Common myeloid progenitor, CD34-positive (primary cell): ENCODE measurements around the gene C16orf46.

Experiments
- CTCF ChIA-PET: fragments of 350-600 bp; sonication (Branson Sonifier 250); formaldehyde crosslinking; loops from one replicate; lab custom pipeline; 2021; ENCODE audit warnings: antibody characterized with exemption; lab: Charles Lee
- POLR2A ChIA-PET: fragments of 350-600 bp; sonication (Branson Sonifier 250); formaldehyde crosslinking; loops from one replicate; lab custom pipeline; 2021; ENCODE audit warnings: antibody characterized with exemption; lab: Charles Lee
- DNase-seq, 3 donors: peaks; one replicate each; pipeline versions ENCODE4 v3.0.0 to v3.0.0-alpha.2; 2013
- H3K27ac ChIP-seq, 2 experiments: 1 replicate in 1 of 2; 2 replicates in 1 of 2; pipeline ENCODE4 v1.7.0; 2013; ENCODE audit warnings: inconsistent platforms in 2 of 2, low read length in 2 of 2, mild to moderate bottlenecking in 2 of 2, low read depth in 1 of 2, moderate library complexity in 1 of 2; ENCODE audit not compliant: severe bottlenecking in 2 of 2, insufficient read depth in 1 of 2, poor library complexity in 1 of 2
- H3K27me3 ChIP-seq, 5 experiments: replicated peaks in 2 of 5; 1 replicate in 3 of 5; 2 replicates in 2 of 5; pipeline versions ENCODE4 v1.6.1 to v1.7.0; 2013; ENCODE audit warnings: low read length in 4 of 5, mild to moderate bottlenecking in 2 of 5, moderate library complexity in 2 of 5, inconsistent platforms in 1 of 5; ENCODE audit not compliant: insufficient read depth in 5 of 5, control insufficient read depth in 4 of 5
- H3K36me3 ChIP-seq, 4 experiments: 1 replicate in 2 of 4; 2 replicates in 2 of 4; pipeline versions ENCODE4 v1.6.1 to v1.7.0; 2013; ENCODE audit warnings: low read length in 3 of 4, control low read depth in 1 of 4, mild to moderate bottlenecking in 1 of 4; ENCODE audit not compliant: control insufficient read depth in 4 of 4, insufficient read depth in 4 of 4
- H3K4me1 ChIP-seq, 4 experiments: 1 replicate in 3 of 4; 2 replicates in 1 of 4; pipeline versions ENCODE4 v1.6.1 to v1.7.1; 2013; ENCODE audit warnings: low read length in 3 of 4, mild to moderate bottlenecking in 3 of 4, control low read depth in 1 of 4, inconsistent platforms in 1 of 4, moderate library complexity in 1 of 4; ENCODE audit not compliant: control insufficient read depth in 4 of 4, insufficient read depth in 4 of 4; ENCODE audit errors: control extremely low read depth in 1 of 4
- H3K4me3 ChIP-seq, 7 experiments: 1 replicate in 4 of 7; 2 replicates in 3 of 7; pipeline versions ENCODE4 v1.5.1 to v1.7.0; 2013; ENCODE audit warnings: mild to moderate bottlenecking in 7 of 7, low read length in 6 of 7, moderate library complexity in 6 of 7, inconsistent platforms in 2 of 7, low read depth in 2 of 7, control low read depth in 1 of 7; ENCODE audit not compliant: insufficient read depth in 4 of 7, control insufficient read depth in 1 of 7; ENCODE audit errors: extremely low read depth in 1 of 7
- H3K9me3 ChIP-seq, 5 experiments: 1 replicate in 4 of 5; 2 replicates in 1 of 5; pipeline versions ENCODE4 v1.6.1 to v1.7.1; 2013; ENCODE audit warnings: low read length in 4 of 5, mild to moderate bottlenecking in 2 of 5, inconsistent platforms in 1 of 5, low read depth in 1 of 5, moderate library complexity in 1 of 5; ENCODE audit not compliant: control insufficient read depth in 4 of 5, insufficient read depth in 2 of 5; ENCODE audit errors: control extremely low read depth in 1 of 5
- WGBS: methylation state at CpG from one replicate; pipeline ENCODE4 v1.1.5; 2013; ENCODE audit not compliant: insufficient coverage; 5-methylcytosine and 5-hydroxymethylcytosine counted together

C16orf46 gene

DNA sequence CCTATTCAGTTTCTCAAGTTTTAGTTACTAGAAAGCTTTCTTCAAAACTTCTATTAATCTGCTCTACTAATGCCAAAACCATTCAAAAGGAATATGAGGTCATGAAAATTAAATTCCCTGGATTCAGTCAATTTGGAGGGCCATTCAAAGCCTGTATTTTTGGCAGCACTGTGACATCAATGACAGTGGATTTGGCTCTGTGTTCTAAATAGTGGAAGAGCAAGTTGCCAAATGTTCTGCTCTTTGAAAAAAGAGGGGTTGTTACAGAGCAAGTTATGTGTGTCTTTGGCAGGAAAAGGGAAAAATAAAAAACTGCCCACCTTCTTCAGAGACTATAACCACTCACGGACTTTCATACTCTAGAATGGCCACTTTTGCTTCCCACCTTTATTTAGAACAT lies 3.2 kb upstream of the C16orf46 start:
- POLR2A ChIA-PET, result interaction anchor here (0.6 kb wide), 1 partner anchor 137 kb away, joined by 6 read pairs; no protein-coding TSS in a partner anchor
- Histone ChIP-seq H3K27ac (no peak overlapping the region), H3K27me3 (no peaks in the 10 kb centered on the region), H3K36me3 (peaks cover 0 to 6% (median under 1%) of the 10 kb centered on the region in 4 experiments), H3K4me3 (no peak overlapping the region), H3K4me1 (peaks cover 0 to 13% (median 10%) of the 10 kb centered on the region in 4 experiments), H3K9me3 (no peaks in the 10 kb centered on the region)
- 100% methylated on average over 1 of the region's 1 CpG for WGBS
- CTCF ChIA-PET, result interaction anchor here (1.2 kb wide), 1 partner anchor 45 kb away, joined by 3 read pairs; the partner anchor contains the start of gene ATMIN
- no peak for DNase-seq

DNA sequence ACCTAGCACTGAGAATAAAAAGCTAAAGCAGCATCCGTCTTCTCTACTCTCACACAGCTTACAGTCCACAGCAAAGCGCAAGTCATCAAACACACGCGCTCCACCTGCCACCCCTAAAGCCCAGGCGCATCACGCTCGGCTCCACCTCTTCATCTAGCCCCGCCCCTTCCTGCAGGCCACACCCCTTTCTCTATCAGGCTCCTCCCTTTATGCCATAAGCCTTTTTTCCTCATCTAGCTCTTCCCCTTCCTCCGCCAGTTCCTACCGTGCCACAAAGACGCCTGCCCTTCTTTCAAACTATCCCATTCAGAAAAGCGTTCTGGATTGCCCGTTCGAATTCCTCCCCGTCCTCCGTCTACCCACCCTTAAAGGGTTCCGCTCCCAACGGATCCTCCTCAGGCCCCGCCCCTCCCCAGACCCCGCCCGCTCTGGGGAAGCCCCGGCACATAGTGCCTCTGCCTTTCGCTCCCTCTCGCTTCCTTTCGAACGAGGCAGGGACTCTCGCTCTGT lies 417 bp downstream of the C16orf46 start:
- WGBS, result 0% methylated on average over 27 of the region's 27 CpGs
- no peaks in the 10 kb centered on the region for H3K27me3 ChIP-seq
- H3K4me3 ChIP-seq, result peak overlapping the region; percentile 66 to 90 (median 84)
- peak overlapping the region; percentile 94 to 98 for H3K27ac ChIP-seq
- CTCF ChIA-PET, result interaction anchor here (0.6 to 2.0 kb wide), 3 partner anchors 13 to 42 kb away, joined by 3 to 7 read pairs (median 5); partner anchors contain the start of gene ATMIN
- no peaks in the 10 kb centered on the region for H3K9me3 ChIP-seq
- POLR2A ChIA-PET, result interaction anchor here (1.0 kb wide), 1 partner anchor 41 kb away, joined by 3 read pairs; no protein-coding TSS in a partner anchor
- DNase-seq, result peak; percentile 89 to 96 (median 96)
- peaks cover 0 to 13% (median 10%) of the 10 kb centered on the region in 4 experiments for H3K4me1 ChIP-seq
- no peaks in the 10 kb centered on the region for H3K36me3 ChIP-seq

DNA sequence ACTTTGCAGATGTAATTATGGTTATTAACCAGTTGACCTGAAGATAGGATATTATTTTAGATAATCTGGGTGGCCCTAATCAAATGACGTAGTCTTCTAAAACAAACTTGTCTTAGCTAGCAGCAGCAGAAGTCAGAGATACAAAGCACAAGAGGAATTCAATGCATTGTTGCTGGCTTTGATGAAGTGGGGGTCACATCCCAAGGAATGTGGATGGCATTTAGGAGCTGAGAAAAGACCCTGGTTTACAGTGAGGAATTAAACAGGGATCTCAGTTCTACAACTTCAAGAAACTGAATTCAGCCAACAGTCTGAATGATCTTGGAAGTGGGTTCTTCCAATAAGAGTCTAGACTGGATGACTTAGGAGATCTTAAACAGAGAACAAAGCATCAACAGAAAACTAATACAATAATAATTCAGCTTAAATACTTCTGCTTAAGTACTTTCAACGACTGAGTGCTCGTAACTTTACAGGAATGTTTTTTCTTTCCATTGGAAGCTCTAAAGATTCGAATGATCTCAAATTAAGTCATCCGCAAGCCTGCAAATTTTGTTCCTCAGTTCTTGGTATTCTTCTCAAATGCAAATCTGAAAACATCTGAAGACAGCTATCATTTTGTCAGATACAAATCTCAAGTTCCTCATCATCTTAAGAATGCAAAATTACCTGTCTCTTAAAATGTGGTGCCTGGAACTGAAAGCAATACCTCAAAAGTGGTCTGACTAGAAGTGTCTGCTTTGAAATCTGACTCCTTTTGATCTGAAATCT lies 3.3 kb downstream of the C16orf46 start:
- ChIA-PET CTCF (interaction anchor here (0.6 to 2.1 kb wide), 5 partner anchors 10 to 262 kb away, joined by 3 to 8 read pairs (median 3); partner anchors contain the start of gene ATMIN), POLR2A (no interaction called here)
- Histone ChIP-seq H3K27ac (no peak overlapping the region), H3K4me1 (peaks cover 0 to 13% (median 10%) of the 10 kb centered on the region in 4 experiments), H3K9me3 (no peaks in the 10 kb centered on the region), H3K4me3 (no peak overlapping the region), H3K36me3 (no peaks in the 10 kb centered on the region), H3K27me3 (no peaks in the 10 kb centered on the region)
- no peak for DNase-seq
- WGBS, result 74% methylated on average over 5 of the region's 5 CpGs

DNA sequence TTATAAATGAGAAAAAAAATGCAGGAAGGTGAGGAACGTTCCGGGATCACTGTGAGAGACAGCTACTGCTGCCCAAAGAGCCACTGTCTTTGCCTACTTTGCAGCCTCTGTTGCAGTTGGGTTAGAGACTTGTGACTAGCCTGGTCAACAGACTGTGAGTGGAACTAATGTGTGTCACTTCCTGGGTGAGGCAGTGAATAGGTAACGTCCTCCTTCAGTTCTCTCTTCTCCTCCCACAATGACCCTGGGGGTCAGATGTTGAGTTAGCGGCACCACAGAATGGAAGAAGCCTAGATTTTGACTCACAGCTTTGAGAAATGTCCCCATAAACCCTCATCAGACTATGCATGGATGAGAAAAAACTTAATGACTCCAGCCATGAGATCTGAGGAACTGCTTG lies 5.2 kb downstream of the C16orf46 start:
- POLR2A ChIA-PET, result no interaction called here
- no peak for DNase-seq
- WGBS, result no CpG with 5 or more reads among the region's 4 CpGs
- Histone ChIP-seq H3K4me3 (no peak overlapping the region), H3K27me3 (no peaks in the 10 kb centered on the region), H3K4me1 (peaks cover 0 to 6% (median 5%) of the 10 kb centered on the region in 4 experiments), H3K36me3 (no peaks in the 10 kb centered on the region), H3K9me3 (no peaks in the 10 kb centered on the region), H3K27ac (no peak overlapping the region)
- CTCF ChIA-PET, result no interaction called here

DNA sequence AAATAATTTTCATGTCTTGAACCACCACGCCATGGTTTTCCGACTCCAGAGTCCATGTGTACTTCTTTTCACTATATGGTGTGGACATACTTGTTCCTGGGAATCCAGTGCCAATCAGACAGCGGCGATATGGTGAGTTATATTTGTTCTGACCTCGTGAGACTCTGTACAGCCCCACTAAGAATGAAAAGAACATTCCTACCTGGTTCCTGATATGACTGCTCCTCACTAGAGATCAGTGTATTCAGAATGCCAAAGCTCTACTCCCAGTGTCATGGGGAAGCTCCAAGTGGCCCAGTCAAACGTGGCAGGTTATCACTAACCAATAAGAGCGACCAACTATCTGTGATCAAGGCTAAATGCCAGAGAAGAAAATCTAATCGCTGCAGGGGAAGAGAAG lies 6.1 kb downstream of the C16orf46 start:
- Histone ChIP-seq H3K27me3 (no peaks in the 10 kb centered on the region), H3K27ac (no peak overlapping the region), H3K4me1 (peaks cover 0 to 1% (median under 1%) of the 10 kb centered on the region in 4 experiments), H3K9me3 (no peaks in the 10 kb centered on the region), H3K4me3 (no peak overlapping the region), H3K36me3 (no peaks in the 10 kb centered on the region)
- POLR2A ChIA-PET, result no interaction called here
- 98% methylated on average over 5 of the region's 8 CpGs for whole genome bisulfite sequencing
- DNase-seq, result no peak
- CTCF ChIA-PET, result interaction anchor here (0.9 to 1.0 kb wide), 2 partner anchors 15 to 190 kb away, joined by 3 read pairs; no protein-coding TSS in a partner anchor

DNA sequence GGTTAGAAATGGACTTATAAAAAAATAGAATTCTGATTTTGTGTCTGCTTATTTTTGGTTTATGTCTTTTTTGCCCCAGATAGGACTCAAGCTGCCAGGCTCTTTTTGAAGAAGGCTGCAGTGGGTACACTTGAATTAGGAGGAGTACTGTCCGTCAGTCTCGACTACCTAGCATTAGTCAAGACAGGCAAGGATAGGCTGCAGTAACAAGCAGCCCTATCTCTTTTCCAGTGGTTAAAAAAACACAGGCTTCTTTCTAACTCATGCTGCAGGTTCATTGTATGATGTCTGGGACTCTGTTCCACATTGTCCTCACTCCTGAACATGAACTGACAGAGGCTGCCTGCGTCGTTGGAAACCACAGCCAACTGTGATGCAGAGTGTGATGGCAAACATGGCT lies 8.0 kb downstream of the C16orf46 start:
- no peaks in the 10 kb centered on the region for H3K27me3 ChIP-seq
- H3K36me3 ChIP-seq, result no peaks in the 10 kb centered on the region
- H3K4me3 ChIP-seq, result no peak overlapping the region
- H3K27ac ChIP-seq, result no peak overlapping the region
- POLR2A ChIA-PET, result no interaction called here
- no peaks in the 10 kb centered on the region for H3K4me1 ChIP-seq
- WGBS, result 92% methylated on average over 4 of the region's 4 CpGs
- H3K9me3 ChIP-seq, result no peaks in the 10 kb centered on the region
- CTCF ChIA-PET, result interaction anchor here (1.2 kb wide), 1 partner anchor 65 kb away, joined by 3 read pairs; no protein-coding TSS in a partner anchor
- no peak for DNase-seq

DNA sequence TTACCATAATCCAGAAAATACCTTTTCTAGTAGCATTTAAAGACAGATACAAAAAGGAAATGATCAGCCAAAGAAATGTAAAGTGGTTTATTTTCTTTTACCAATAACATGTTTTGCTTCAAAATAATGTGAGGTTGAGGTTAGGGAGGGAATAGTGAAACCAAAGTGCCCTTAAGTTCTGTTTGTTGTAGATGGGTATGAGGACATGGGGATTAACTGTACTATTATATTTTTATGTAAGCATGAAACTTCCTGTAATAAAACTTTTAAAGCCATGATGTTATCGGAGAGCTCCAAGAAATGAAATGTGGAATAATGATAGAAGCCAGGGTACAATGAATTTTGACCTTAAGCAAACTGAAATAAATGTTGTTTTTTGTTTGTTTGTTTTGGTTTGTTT lies 9.9 kb downstream of the C16orf46 start:
- ChIA-PET CTCF (no interaction called here), POLR2A (interaction anchor here (0.7 kb wide), 1 partner anchor 53 kb away, joined by 3 read pairs; no protein-coding TSS in a partner anchor)
- Histone ChIP-seq H3K27me3 (no peaks in the 10 kb centered on the region), H3K27ac (no peak overlapping the region), H3K4me3 (no peak overlapping the region), H3K4me1 (no peaks in the 10 kb centered on the region), H3K9me3 (no peaks in the 10 kb centered on the region), H3K36me3 (no peaks in the 10 kb centered on the region)
- no peak for DNase-seq
- 100% methylated on average over 1 of the region's 1 CpG for WGBS
